ENCODE results near the gene DAB2IP.

DAB2IP gene

DNA sequence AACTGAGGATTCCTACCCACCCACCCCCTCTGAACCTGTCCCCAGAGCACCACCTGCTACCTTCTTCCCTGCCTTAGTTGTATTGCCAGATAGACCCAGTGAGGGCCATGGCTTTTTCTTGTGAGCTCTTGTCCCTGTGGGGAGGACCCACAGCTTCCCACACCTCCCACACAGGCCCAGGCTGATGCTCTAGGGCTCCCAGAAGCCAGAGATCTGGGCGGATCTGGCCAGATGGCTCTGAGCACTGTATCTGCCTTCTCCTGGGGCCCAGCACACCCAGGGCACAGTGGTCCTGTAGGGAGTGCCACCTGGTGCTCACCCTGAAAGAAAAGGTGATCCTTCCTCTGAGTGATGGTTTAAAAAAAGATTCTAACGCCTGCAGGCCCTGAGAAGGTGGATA lies 131.7 kb downstream of the DAB2IP start:
- DNase-seq: no peak
- Histone ChIP-seq H2AK5ac (ENCODE audit: low read length, severe bottlenecking) (no peak overlapping the region), H3K14ac (ENCODE audit: low read length in 2 of 2) (no peak overlapping the region), H3K4me1 (ENCODE audit: control insufficient read depth, insufficient read depth, low read depth, low read length) (peaks cover 15% of the 10 kb centered on the region), H3K36me3 (ENCODE audit: control insufficient read depth in 1 of 2, insufficient read depth in 2 of 2, low read depth in 1 of 2, low read length in 2 of 2) (peaks cover 17 to 62% of the 10 kb centered on the region in 2 experiments), H2AFZ (ENCODE audit: low read depth, low read length) (no peak overlapping the region), H3K18ac (ENCODE audit: low read depth in 1 of 2, low read length in 2 of 2) (no peak overlapping the region), H3K4ac (ENCODE audit: low read depth in 1 of 2, low read length in 2 of 2) (no peak overlapping the region), H2BK120ac (ENCODE audit: low read depth, low read length) (no peak overlapping the region), H2BK12ac (ENCODE audit: low read length in 2 of 2) (no peak overlapping the region), H3K79me1 (replicated peaks; ENCODE audit: low read length, poor library complexity, severe bottlenecking) (peaks cover 12% of the 10 kb centered on the region), H3K9ac (ENCODE audit: low read length) (no peak overlapping the region), H3K4me2 (ENCODE audit: low read length, poor library complexity, severe bottlenecking) (no peak overlapping the region), H4K8ac (ENCODE audit: low read length) (no peak overlapping the region), H3K27me3 (ENCODE audit: control insufficient read depth in 1 of 2, insufficient read depth in 1 of 2, low read length in 2 of 2) (no peaks in the 10 kb centered on the region), H3K9me3 (ENCODE audit: control insufficient read depth, low read length) (peaks cover 7% of the 10 kb centered on the region), H3K4me3 (ENCODE audit: insufficient read depth in 1 of 2, low read depth in 1 of 2, low read length in 2 of 2) (no peak overlapping the region), H2BK5ac (ENCODE audit: low read depth, low read length, poor library complexity, severe bottlenecking) (no peak overlapping the region), H2BK15ac (ENCODE audit: low read depth, poor library complexity, severe bottlenecking) (no peak overlapping the region), H3K27ac (ENCODE audit: low read length, poor library complexity, severe bottlenecking) (no peak overlapping the region), H4K91ac (ENCODE audit: low read length) (no peak overlapping the region), H3K23ac (ENCODE audit: low read length in 2 of 2) (no peak overlapping the region)
- WGBS: 100% methylated on average over 2 of the region's 2 CpGs

DNA sequence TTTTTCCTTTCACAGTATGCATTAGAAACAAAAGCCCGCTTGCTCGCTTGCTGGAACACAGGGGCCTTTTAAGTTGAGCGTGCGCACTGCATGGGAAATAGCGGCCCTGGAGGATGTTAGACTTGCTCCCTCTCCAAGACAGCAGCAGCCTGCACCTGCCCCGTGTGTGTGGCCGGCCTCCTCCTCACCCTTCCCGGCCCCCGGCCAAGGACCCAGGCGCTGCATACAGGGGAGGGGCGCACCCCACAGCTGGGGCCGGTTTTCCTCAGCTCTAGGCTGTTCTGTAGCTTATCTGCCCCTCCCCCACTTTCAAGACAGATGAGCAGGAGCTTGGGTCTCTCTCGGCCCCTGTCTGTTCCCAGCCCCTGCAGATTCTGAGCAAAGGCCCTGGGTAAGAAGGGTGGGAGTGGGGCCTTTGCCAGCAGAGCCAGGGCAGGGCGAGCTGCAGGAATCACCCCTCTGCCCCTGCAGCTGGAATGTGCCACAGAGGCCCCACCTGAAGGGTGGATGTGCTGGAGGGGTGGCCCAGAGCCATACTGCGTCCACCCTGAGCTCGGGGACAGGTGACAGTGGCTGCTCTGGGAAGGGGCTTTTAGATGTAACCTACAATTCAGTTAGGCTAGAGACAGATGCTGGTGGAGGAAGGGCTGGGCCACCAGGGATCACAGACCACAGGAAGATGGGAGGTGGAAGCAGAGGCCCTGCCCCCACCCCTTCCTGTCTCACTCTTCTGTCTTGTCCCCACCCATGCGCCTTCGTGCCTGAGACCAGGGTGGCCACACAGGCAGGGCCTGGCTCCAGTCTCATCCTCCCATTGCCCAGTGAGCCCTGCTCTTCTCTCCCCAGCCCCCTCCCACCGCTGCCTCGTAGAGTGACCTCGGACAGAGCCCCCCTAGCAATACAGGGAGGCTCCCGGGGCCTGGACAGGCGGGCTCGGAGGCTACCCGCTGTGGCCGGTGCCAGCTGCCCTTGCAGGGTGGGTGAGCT lies 132.4 kb downstream of the DAB2IP start:
- H3K27me3 ChIP-seq (ENCODE audit: control insufficient read depth in 1 of 2, insufficient read depth in 1 of 2, low read length in 2 of 2): no peaks in the 10 kb centered on the region

DNA sequence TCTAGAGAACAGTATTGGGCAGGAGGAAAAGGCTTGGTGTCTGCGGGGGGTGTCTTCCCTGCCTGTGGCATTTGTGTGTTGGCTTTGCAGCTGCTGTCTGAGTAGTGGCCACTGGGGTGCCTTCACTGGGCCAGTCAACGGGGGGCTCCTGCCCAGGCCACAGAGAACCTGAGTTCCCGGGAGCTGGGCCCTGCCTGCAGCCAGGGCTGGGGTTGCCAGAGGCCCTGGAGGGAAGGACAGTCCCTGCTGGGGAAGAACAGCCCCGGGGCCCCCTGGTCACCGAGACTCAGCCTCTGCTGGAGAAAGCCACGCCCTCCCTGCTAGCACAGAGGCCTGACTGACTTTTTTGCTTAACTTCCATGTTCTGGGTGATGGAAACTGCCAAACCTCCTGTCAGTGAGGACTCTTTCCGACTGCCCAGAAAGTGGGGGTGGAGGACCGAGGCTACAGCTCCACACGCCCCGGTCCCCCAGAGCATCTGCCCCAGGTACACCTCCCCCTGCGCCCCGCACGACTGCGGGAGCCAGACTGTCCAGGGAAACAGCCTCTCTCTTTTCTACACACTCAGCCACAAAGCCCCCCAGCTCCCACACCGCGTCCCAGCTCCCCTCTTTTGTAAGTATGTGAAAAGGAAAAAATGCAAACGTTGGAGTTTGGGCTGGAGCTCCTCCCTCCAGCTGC lies 133.4 kb downstream of the DAB2IP start:
- Histone ChIP-seq H3K9me3 (ENCODE audit: control insufficient read depth, low read length) (no peaks in the 10 kb centered on the region), H4K8ac (ENCODE audit: low read length) (no peak overlapping the region), H3K4me3 (ENCODE audit: insufficient read depth in 1 of 2, low read depth in 1 of 2, low read length in 2 of 2) (no peak overlapping the region), H3K4me1 (ENCODE audit: control insufficient read depth, insufficient read depth, low read depth, low read length) (peaks cover 17% of the 10 kb centered on the region), H3K4ac (ENCODE audit: low read depth in 1 of 2, low read length in 2 of 2) (no peak overlapping the region), H3K27me3 (ENCODE audit: control insufficient read depth in 1 of 2, insufficient read depth in 1 of 2, low read length in 2 of 2) (no peaks in the 10 kb centered on the region), H3K36me3 (ENCODE audit: control insufficient read depth in 1 of 2, insufficient read depth in 2 of 2, low read depth in 1 of 2, low read length in 2 of 2) (peaks cover 12 to 62% of the 10 kb centered on the region in 2 experiments), H3K4me2 (ENCODE audit: low read length, poor library complexity, severe bottlenecking) (no peak overlapping the region), H3K14ac (ENCODE audit: low read length in 2 of 2) (no peak overlapping the region), H4K91ac (ENCODE audit: low read length) (no peak overlapping the region), H3K79me1 (replicated peaks; ENCODE audit: low read length, poor library complexity, severe bottlenecking) (peaks cover 7% of the 10 kb centered on the region), H2BK5ac (ENCODE audit: low read depth, low read length, poor library complexity, severe bottlenecking) (no peak overlapping the region), H2AFZ (ENCODE audit: low read depth, low read length) (no peak overlapping the region), H3K27ac (ENCODE audit: low read length, poor library complexity, severe bottlenecking) (no peak overlapping the region), H2BK120ac (ENCODE audit: low read depth, low read length) (no peak overlapping the region), H2AK5ac (ENCODE audit: low read length, severe bottlenecking) (no peak overlapping the region), H3K23ac (ENCODE audit: low read length in 2 of 2) (no peak overlapping the region), H3K9ac (ENCODE audit: low read length) (no peak overlapping the region), H2BK15ac (ENCODE audit: low read depth, poor library complexity, severe bottlenecking) (peak overlapping the region; percentile 4), H2BK12ac (ENCODE audit: low read length in 2 of 2) (no peak overlapping the region), H3K18ac (ENCODE audit: low read depth in 1 of 2, low read length in 2 of 2) (no peak overlapping the region)
- DNase-seq: no peak
- WGBS: 80% methylated on average over 13 of the region's 17 CpGs

More for the DNA sequence above, 132.4 kb downstream of the DAB2IP start:
- H3K79me1 ChIP-seq (replicated peaks; ENCODE audit: low read length, poor library complexity, severe bottlenecking): peaks cover 12% of the 10 kb centered on the region
- no peak overlapping the region for H3K9ac ChIP-seq (ENCODE audit: low read length)
- H3K4me2 ChIP-seq (ENCODE audit: low read length, poor library complexity, severe bottlenecking): no peak overlapping the region
- no peak overlapping the region for H2AK5ac ChIP-seq (ENCODE audit: low read length, severe bottlenecking)
- 81% methylated on average over 26 of the region's 26 CpGs for WGBS
- H3K9me3 ChIP-seq (ENCODE audit: control insufficient read depth, low read length): peaks cover under 1% of the 10 kb centered on the region
- H2BK12ac ChIP-seq (ENCODE audit: low read length in 2 of 2): no peak overlapping the region
- H2BK5ac ChIP-seq (ENCODE audit: low read depth, low read length, poor library complexity, severe bottlenecking): no peak overlapping the region
- no peak overlapping the region for H2BK15ac ChIP-seq (ENCODE audit: low read depth, poor library complexity, severe bottlenecking)
- H3K18ac ChIP-seq (ENCODE audit: low read depth in 1 of 2, low read length in 2 of 2): no peak overlapping the region
- H3K23ac ChIP-seq (ENCODE audit: low read length in 2 of 2): no peak overlapping the region
- no peak overlapping the region for H4K91ac ChIP-seq (ENCODE audit: low read length)
- H4K8ac ChIP-seq (ENCODE audit: low read length): no peak overlapping the region
- no peak overlapping the region for H2AFZ ChIP-seq (ENCODE audit: low read depth, low read length)
- peaks cover 16% of the 10 kb centered on the region for H3K4me1 ChIP-seq (ENCODE audit: control insufficient read depth, insufficient read depth, low read depth, low read length)
- no peak overlapping the region for H3K4ac ChIP-seq (ENCODE audit: low read depth in 1 of 2, low read length in 2 of 2)
- no peak for DNase-seq
- H3K27ac ChIP-seq (ENCODE audit: low read length, poor library complexity, severe bottlenecking): no peak overlapping the region
- peaks cover 12 to 62% of the 10 kb centered on the region in 2 experiments for H3K36me3 ChIP-seq (ENCODE audit: control insufficient read depth in 1 of 2, insufficient read depth in 2 of 2, low read depth in 1 of 2, low read length in 2 of 2)
- no peak overlapping the region for H3K14ac ChIP-seq (ENCODE audit: low read length in 2 of 2)
- H2BK120ac ChIP-seq (ENCODE audit: low read depth, low read length): no peak overlapping the region
- H3K4me3 ChIP-seq (ENCODE audit: insufficient read depth in 1 of 2, low read depth in 1 of 2, low read length in 2 of 2): no peak overlapping the region
